Esophagus squamous epithelium (tissue), 4 donors: ENCODE results near the gene FSIP2.

Source experiments
- POLR2A ChIP-seq, 4 donors: fragments of 450-650 bp; IDR thresholded peaks; one replicate each; pipeline ENCODE4 v1.6.1; 2017; ENCODE audit warnings: antibody characterized with exemption in 4 of 4, mild to moderate bottlenecking in 4 of 4, moderate library complexity in 3 of 4
- TF ChIP-seq, protein P1 (sequence below), 6 experiments: fragments of 450-650 bp in 4 of 6; fragments of 200-600 bp in 2 of 6; sonication (generic) in 2 of 6; IDR thresholded peaks; one replicate each; pipeline ENCODE4 v1.5.1; 2016 to 2019; ENCODE audit warnings: antibody characterized with exemption in 6 of 6, mild to moderate bottlenecking in 4 of 6, moderate library complexity in 4 of 6

DNA sequence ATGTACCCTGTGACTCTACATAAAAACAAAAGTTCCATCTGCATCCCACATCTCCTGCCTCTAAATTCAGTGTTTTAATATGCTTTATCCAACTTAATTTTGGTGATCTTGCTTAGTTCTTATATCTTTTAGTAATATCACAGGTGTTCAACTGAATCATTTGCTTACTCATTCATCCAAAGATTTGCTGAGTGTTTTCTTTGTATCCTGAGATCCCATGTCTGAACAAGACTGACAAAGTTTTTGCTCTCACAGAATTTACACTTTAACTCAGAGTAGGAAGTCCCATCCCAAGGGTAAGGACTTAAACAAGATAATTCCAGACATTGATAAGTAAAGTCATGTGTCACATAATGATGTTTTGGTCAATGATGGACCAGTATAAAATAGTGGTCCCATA, 87.0 kb downstream of the FSIP2 start:
- TF ChIP-seq, protein P1, sequence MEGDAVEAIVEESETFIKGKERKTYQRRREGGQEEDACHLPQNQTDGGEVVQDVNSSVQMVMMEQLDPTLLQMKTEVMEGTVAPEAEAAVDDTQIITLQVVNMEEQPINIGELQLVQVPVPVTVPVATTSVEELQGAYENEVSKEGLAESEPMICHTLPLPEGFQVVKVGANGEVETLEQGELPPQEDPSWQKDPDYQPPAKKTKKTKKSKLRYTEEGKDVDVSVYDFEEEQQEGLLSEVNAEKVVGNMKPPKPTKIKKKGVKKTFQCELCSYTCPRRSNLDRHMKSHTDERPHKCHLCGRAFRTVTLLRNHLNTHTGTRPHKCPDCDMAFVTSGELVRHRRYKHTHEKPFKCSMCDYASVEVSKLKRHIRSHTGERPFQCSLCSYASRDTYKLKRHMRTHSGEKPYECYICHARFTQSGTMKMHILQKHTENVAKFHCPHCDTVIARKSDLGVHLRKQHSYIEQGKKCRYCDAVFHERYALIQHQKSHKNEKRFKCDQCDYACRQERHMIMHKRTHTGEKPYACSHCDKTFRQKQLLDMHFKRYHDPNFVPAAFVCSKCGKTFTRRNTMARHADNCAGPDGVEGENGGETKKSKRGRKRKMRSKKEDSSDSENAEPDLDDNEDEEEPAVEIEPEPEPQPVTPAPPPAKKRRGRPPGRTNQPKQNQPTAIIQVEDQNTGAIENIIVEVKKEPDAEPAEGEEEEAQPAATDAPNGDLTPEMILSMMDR (IDR thresholded peaks at IDR 0.05) = no peak
- TF ChIP-seq POLR2A (IDR thresholded peaks at IDR 0.05) = no peak
